B cell (primary cell): ENCODE data around the gene SMIM5. TPM values are rescaled to one million over a fixed set of nuclear protein-coding genes. Genes with fewer than 3 reads are reported as not detected.

Source experiments
- ATAC-seq: fragments of 200-7000 bp; cut with Tn5 transposase; one replicate; pipeline ENCODE4 v1.10.0; 2021; ENCODE audit warnings: low read depth, mild to moderate bottlenecking, moderate number of reproducible peaks, moderate library complexity
- CTCF ChIA-PET: fragments of 350-600 bp; sonication (Branson Sonifier 250); formaldehyde crosslinking; loops from one replicate; lab custom pipeline; 2021; ENCODE audit warnings: antibody characterized with exemption, inconsistent platforms; lab: Charles Lee
- POLR2A ChIA-PET: fragments of 350-600 bp; sonication (Branson Sonifier 250); formaldehyde crosslinking; loops from one replicate; lab custom pipeline; 2021; ENCODE audit warnings: antibody characterized with exemption; lab: Charles Lee
- DNase-seq: peaks from one replicate; pipeline ENCODE4 v3.0.0; 2013
- H2AFZ ChIP-seq: 2 replicates; pipeline ENCODE4 v1.6.1; 2012; ENCODE audit warnings: mild to moderate bottlenecking, low read depth, low read length; ENCODE audit not compliant: insufficient read depth, poor library complexity, severe bottlenecking
- H3K27ac ChIP-seq, 2 donors: 1 replicate in 1 of 2; 2 replicates in 1 of 2; pipeline ENCODE4 v1.5.1; 2012 to 2013; ENCODE audit warnings: low read length in 2 of 2, mild to moderate bottlenecking in 2 of 2, moderate library complexity in 1 of 2
- H3K27me3 ChIP-seq, 4 experiments: fragments of 200-600 bp in 1 of 4; sonication (generic) in 1 of 4; replicated peaks in 1 of 4; 1 replicate in 2 of 4; 2 replicates in 2 of 4; pipeline versions ENCODE4 v1.6.1 to v1.7.0; 2013 to 2016; ENCODE audit warnings: low read length in 3 of 4, mild to moderate bottlenecking in 2 of 4, mixed read lengths in 1 of 4, moderate library complexity in 1 of 4; ENCODE audit not compliant: insufficient read depth in 4 of 4, control insufficient read depth in 3 of 4; ENCODE audit errors: control extremely low read depth in 1 of 4
- H3K36me3 ChIP-seq, 2 experiments: replicated peaks in 1 of 2; 1 replicate in 1 of 2; 2 replicates in 1 of 2; pipeline versions ENCODE4 v1.6.1 to v1.7.1; 2013; ENCODE audit warnings: low read length in 1 of 2; ENCODE audit not compliant: insufficient read depth in 2 of 2, control insufficient read depth in 1 of 2; ENCODE audit errors: control extremely low read depth in 1 of 2, extremely low read depth in 1 of 2
- H3K4me1 ChIP-seq, 2 donors: fragments of 200-600 bp in 1 of 2; sonication (generic) in 1 of 2; 1 replicate in 1 of 2; 2 replicates in 1 of 2; pipeline versions ENCODE4 v1.5.1 to v1.6.1; 2013 to 2017; ENCODE audit warnings: low read length in 2 of 2; ENCODE audit not compliant: control insufficient read depth in 2 of 2, insufficient read depth in 2 of 2
- H3K4me2 ChIP-seq: replicated peaks from 2 replicates; pipeline ENCODE3; 2012; ENCODE audit warnings: mild to moderate bottlenecking, low read depth, low read length; ENCODE audit not compliant: poor library complexity, severe bottlenecking
- H3K4me3 ChIP-seq, 5 experiments: fragments of 200-600 bp in 1 of 5; sonication (generic) in 1 of 5; 1 replicate in 3 of 5; 2 replicates in 2 of 5; pipeline versions ENCODE4 v1.5.1 to v1.7.0; 2011 to 2016; ENCODE audit warnings: low read length in 4 of 5, mild to moderate bottlenecking in 4 of 5, low read depth in 2 of 5, control low read depth in 1 of 5, moderate library complexity in 1 of 5; ENCODE audit not compliant: insufficient read depth in 1 of 5; ENCODE audit errors: control extremely low read depth in 1 of 5, extremely low read depth in 1 of 5
- H3K79me2 ChIP-seq: fragments of 200-600 bp; sonication (generic); one replicate; pipeline ENCODE4 v1.6.0; 2016; ENCODE audit warnings: low read length; ENCODE audit not compliant: control insufficient read depth, insufficient read depth
- H3K9ac ChIP-seq: fragments of 200-600 bp; sonication (generic); 2 replicates; pipeline ENCODE4 v1.6.1; 2017; ENCODE audit warnings: mild to moderate bottlenecking, low read length, moderate library complexity
- H3K9me3 ChIP-seq, 3 donors: one replicate each; pipeline versions ENCODE4 v1.6.1 to v1.7.1; 2013; ENCODE audit warnings: low read length in 2 of 3; ENCODE audit not compliant: control insufficient read depth in 2 of 3, insufficient read depth in 1 of 3; ENCODE audit errors: control extremely low read depth in 1 of 3
- H4K20me1 ChIP-seq: 2 replicates; pipeline ENCODE4 v1.6.0; 2012; ENCODE audit warnings: mild to moderate bottlenecking, low read length; ENCODE audit not compliant: insufficient read depth, control insufficient read depth, poor library complexity, severe bottlenecking
- H3K27ac Mint-ChIP-seq: one replicate; pipeline ENCODE4 v1.8.0; 2021; ENCODE audit warnings: mixed read lengths
- H3K27me3 Mint-ChIP-seq: one replicate; pipeline ENCODE4 v1.8.0; 2021; ENCODE audit warnings: mixed read lengths
- H3K4me1 Mint-ChIP-seq: one replicate; pipeline ENCODE4 v1.8.0; 2021; ENCODE audit warnings: mixed read lengths
- H3K4me3 Mint-ChIP-seq: one replicate; pipeline ENCODE4 v1.8.0; 2021; ENCODE audit warnings: mixed read lengths
- H3K9me3 Mint-ChIP-seq: one replicate; pipeline ENCODE4 v1.8.0; 2022; ENCODE audit warnings: mixed read lengths; ENCODE audit not compliant: insufficient read depth
- EZH2 ChIP-seq: IDR thresholded peaks from 2 replicates; pipeline ENCODE4 v1.6.1; 2012; ENCODE audit warnings: borderline replicate concordance, low read depth, mild to moderate bottlenecking, moderate library complexity, low read length; ENCODE audit not compliant: insufficient read depth, poor library complexity, severe bottlenecking
- WGBS: methylation state at CpG from one replicate; pipeline ENCODE4 v1.1.5; 2013; ENCODE audit warnings: missing lambda C conversion rate; ENCODE audit not compliant: insufficient coverage; 5-methylcytosine and 5-hydroxymethylcytosine counted together
- intact Hi-C: fragments of 100-400 bp; cut with micrococcal nuclease; formaldehyde crosslinking; loops from one replicate; pipeline ENCODE4 v1.10.0; 2022
- polyA plus RNA-seq: library from polyadenylated mRNA; depleted of rRNA; stranded (reverse); fragments of >200 nt; gene quantifications from 2 replicates; pipeline ENCODE4 v1.2.3, GENCODE V29; 2012
- total RNA-seq, 2 donors: library from RNA; stranded (reverse); fragments of 120-200 nt in 1 of 2; gene quantifications; 1 replicate in 1 of 2; 2 replicates in 1 of 2; pipeline versions ENCODE4 v1.2.3 to v1.2.4, GENCODE V29; 2013 to 2022
- TF ChIP-seq, protein P1 (sequence below): fragments of 200-600 bp; IDR thresholded peaks from one replicate; pipeline ENCODE4 v1.8.0; 2022; ENCODE audit warnings: antibody characterized with exemption, mild to moderate bottlenecking

SMIM5 gene
- total and polyA plus RNA-seq, 2 donors (not counting 1 experiment from before 2014, with no cell fraction given), result 0.62 to 7.6 TPM

DNA sequence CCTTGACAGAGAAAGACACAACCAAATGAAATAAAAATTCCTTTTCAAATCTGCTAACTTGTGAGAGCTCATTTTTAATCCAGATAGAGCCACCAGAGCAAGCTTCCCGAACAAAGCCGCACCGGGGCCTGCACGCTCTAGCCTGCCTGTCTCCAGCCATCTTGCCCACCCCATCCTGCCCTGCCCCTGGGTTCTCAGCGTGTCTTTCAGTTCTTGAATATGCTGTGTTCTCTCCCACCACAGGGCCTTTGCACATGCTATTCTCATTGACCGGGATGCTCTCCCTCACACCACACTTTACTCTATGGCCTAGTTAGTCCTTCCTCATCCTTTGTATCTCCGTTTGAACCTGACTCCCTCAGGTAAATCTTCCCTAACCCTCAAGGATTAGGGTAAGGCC, 14.7 kb downstream of the SMIM5 start:
- H3K9ac ChIP-seq, result no peak overlapping the region
- H4K20me1 ChIP-seq, result no peaks in the 10 kb centered on the region
- H3K27ac ChIP-seq, result no peak overlapping the region
- ATAC-seq (no peak), DNase-seq (no peak)
- WGBS, result 94% methylated on average over 6 of the region's 7 CpGs
- H3K4me3 Mint-ChIP-seq, result no peak overlapping the region
- H3K4me1 Mint-ChIP-seq, result peaks cover 15% of the 10 kb centered on the region
- peaks cover 2 to 46% of the 10 kb centered on the region in 2 experiments for H3K36me3 ChIP-seq
- H3K9me3 Mint-ChIP-seq, result no peaks in the 10 kb centered on the region
- no peaks in the 10 kb centered on the region for H3K79me2 ChIP-seq
- no peak for TF ChIP-seq EZH2
- TF ChIP-seq, protein P1, sequence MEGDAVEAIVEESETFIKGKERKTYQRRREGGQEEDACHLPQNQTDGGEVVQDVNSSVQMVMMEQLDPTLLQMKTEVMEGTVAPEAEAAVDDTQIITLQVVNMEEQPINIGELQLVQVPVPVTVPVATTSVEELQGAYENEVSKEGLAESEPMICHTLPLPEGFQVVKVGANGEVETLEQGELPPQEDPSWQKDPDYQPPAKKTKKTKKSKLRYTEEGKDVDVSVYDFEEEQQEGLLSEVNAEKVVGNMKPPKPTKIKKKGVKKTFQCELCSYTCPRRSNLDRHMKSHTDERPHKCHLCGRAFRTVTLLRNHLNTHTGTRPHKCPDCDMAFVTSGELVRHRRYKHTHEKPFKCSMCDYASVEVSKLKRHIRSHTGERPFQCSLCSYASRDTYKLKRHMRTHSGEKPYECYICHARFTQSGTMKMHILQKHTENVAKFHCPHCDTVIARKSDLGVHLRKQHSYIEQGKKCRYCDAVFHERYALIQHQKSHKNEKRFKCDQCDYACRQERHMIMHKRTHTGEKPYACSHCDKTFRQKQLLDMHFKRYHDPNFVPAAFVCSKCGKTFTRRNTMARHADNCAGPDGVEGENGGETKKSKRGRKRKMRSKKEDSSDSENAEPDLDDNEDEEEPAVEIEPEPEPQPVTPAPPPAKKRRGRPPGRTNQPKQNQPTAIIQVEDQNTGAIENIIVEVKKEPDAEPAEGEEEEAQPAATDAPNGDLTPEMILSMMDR, result no peak
- no peak overlapping the region for H3K4me3 ChIP-seq
- no peaks in the 10 kb centered on the region for H3K9me3 ChIP-seq
- no peaks in the 10 kb centered on the region for H3K27me3 Mint-ChIP-seq
- H3K4me2 ChIP-seq, result no peak overlapping the region
- H3K27me3 ChIP-seq, result no peaks in the 10 kb centered on the region
- H3K27ac Mint-ChIP-seq, result peak overlapping the region; percentile 37
- ChIA-PET POLR2A (no interaction called here), CTCF (interaction anchor here (1.0 to 1.1 kb wide), 2 partner anchors 15 to 220 kb away, joined by 3 to 4 read pairs; partner anchors contain the start of gene SMIM5)
- H2AFZ ChIP-seq, result no peak overlapping the region
- intact Hi-C loops, result no loop called here
- H3K4me1 ChIP-seq, result peaks cover 11 to 17% of the 10 kb centered on the region in 2 donors

DNA sequence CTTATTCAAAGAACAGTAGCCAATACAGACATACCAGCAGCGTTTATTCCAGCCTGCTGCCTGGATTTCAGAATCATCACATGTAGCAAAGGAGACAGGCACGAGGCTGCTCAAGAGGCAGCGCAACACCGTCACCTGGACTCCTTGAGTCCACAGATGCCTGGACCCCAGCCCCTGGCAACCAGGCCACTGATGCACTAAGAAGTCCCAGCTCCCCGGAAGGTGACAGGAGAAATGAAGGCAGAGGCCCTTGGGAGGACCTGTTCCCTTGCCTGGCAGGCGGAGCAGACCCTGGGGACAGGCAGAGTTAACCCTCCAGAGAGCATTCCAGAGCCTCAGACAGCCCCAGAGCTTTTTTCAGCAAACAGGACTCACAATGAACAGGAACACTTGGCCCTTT, 16.5 kb downstream of the SMIM5 start:
- H3K27me3 Mint-ChIP-seq, result no peaks in the 10 kb centered on the region
- POLR2A ChIA-PET, result no interaction called here
- no peak overlapping the region for H2AFZ ChIP-seq
- no peak for TF ChIP-seq EZH2
- TF ChIP-seq, protein P1, result no peak
- WGBS, result 94% methylated on average over 6 of the region's 6 CpGs
- peaks cover 19% of the 10 kb centered on the region for H3K4me1 Mint-ChIP-seq
- no peak for ATAC-seq
- H3K4me2 ChIP-seq, result no peak overlapping the region
- no peaks in the 10 kb centered on the region for H3K9me3 ChIP-seq
- CTCF ChIA-PET, result interaction anchor here (1.0 to 6.5 kb wide), 2 partner anchors 13 to 16 kb away, joined by 4 to 62 read pairs; partner anchors contain the start of gene SMIM5
- intact Hi-C loops, result no loop called here
- no peak overlapping the region for H3K27ac Mint-ChIP-seq
- peaks cover 0 to 47% of the 10 kb centered on the region in 2 experiments for H3K36me3 ChIP-seq
- no peak overlapping the region for H3K9ac ChIP-seq
- H4K20me1 ChIP-seq, result no peaks in the 10 kb centered on the region
- DNase-seq, result no peak
- H3K4me3 ChIP-seq, result no peak overlapping the region
- no peaks in the 10 kb centered on the region for H3K79me2 ChIP-seq
- H3K4me1 ChIP-seq, result peaks cover 14 to 21% of the 10 kb centered on the region in 2 donors
- H3K9me3 Mint-ChIP-seq, result no peaks in the 10 kb centered on the region
- no peaks in the 10 kb centered on the region for H3K27me3 ChIP-seq
- no peak overlapping the region for H3K4me3 Mint-ChIP-seq
- H3K27ac ChIP-seq, result no peak overlapping the region
